Measurements from ENCODE around the gene ABO. TPM values are rescaled to one million over a fixed set of nuclear protein-coding genes. Genes with fewer than 3 reads are reported as not detected.
"Not testable (repeated sequence)": the region's sequence is repeated elsewhere in the genome, so short reads cannot be mapped to it uniquely, and the experiment has no call there.

ABO gene
- total and polyA plus RNA-seq, 8 donors = 2.6 to 7.9 (median 5.0) TPM

DNA sequence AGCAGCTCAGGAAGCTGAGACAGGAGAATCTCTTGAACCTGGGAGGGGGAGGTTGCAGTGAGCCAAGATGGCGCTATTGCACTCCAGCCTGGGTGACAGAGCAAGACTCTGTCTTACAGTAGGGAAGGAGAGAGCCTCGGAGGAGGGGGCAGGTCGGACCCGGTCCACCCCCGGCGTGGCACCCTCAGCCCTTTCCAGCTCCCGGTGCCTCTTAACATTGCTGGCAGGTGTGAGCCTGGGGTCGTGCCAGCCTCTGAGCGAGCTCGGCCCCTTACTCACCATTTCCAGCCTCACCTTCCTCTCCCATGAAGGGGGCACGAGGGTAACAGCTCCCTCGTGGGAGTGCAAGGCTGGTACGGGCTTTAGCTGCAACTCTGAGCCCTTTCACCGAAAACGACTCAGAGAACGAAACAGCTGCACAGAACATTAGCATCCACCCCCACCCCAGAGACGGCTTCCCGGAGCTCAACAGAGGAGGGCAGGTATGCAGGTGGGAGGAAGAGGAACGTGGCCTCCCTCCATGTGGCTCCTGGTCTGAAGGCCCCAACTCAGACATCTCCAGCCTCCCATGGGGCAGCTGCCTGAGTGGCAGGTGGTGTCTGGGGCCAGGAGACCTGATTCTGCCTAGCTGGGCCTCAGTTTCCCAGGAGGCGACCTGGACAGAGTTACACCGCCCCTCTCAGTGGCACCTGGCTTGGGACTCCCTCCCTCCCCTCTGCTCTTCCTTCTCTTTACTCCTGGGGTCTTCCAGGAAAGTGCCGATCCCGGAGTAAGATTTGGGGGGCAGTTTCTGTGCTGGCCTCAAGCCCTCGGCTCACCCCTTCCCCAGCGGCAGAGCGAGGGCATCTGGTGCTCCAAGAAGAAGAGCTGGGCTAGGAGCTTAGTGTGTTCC lies 28.5 kb upstream of the ABO start:
- Histone ChIP-seq H3K36me3 (no peaks in the 10 kb centered on the region), H3K27ac (no peak overlapping the region), H3K27me3 (peaks cover 0 to 26% of the 10 kb centered on the region in 2 donors), H3K4me1 (no peaks in the 10 kb centered on the region), H3K4me3 (no peak overlapping the region), H3K9me3 (no peaks in the 10 kb centered on the region)
- intact Hi-C loops (cut with DNase I) = no loop called here
- DNase-seq (peak in 1 of 4 donors; percentile 68), ATAC-seq (no peak)
- TF ChIP-seq, protein P1, sequence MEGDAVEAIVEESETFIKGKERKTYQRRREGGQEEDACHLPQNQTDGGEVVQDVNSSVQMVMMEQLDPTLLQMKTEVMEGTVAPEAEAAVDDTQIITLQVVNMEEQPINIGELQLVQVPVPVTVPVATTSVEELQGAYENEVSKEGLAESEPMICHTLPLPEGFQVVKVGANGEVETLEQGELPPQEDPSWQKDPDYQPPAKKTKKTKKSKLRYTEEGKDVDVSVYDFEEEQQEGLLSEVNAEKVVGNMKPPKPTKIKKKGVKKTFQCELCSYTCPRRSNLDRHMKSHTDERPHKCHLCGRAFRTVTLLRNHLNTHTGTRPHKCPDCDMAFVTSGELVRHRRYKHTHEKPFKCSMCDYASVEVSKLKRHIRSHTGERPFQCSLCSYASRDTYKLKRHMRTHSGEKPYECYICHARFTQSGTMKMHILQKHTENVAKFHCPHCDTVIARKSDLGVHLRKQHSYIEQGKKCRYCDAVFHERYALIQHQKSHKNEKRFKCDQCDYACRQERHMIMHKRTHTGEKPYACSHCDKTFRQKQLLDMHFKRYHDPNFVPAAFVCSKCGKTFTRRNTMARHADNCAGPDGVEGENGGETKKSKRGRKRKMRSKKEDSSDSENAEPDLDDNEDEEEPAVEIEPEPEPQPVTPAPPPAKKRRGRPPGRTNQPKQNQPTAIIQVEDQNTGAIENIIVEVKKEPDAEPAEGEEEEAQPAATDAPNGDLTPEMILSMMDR (IDR thresholded peaks at IDR 0.05) = no peak

DNA sequence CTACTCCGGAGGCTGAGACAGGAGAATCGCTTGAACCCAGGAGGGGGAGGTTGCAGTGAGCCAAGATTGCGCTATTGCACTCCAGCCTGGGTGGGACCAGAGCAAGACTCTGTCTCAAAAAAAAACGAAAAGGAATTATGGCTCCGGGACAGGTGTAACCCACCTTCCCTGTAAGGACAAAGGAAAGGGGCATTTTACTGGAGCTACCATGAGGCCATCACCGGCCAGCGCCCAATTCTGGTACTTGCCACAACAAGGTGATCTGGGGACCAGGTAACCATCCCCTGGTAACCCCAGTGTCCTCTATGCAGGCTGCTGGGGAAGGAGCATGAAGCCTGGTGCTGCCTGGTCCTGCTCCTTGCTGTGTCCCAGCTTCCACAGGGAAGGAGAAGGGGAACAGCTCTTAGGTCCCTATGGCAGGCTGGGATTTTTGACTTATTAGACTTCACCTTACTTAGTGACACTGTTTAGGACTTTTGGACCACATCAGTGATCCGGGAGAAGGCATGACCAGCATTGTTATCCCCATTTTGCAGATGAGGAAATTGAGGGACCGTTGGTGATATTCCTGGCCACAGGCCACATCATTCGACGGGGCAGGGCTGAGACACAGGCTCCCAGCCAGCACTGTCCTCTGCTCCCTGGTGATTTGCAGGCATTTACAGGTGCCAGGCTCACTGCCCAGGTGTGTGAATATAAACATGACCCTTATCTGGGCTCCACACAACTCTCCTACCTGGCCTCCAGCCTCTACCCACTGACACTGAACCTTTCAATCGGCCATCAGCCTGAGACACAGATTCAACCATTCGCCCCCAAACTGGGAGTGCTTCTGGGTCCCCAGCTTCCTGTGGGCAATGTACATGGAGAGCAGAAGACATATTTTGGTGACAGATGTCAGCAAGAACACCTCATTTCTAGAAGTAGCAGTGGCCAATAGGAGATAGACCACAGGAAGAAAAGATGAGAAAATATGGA lies 26.5 kb upstream of the ABO start:
- DNase-seq = peak in 1 of 4 donors; percentile 38
- intact Hi-C loops (cut with DNase I) = no loop called here
- H3K4me3 ChIP-seq = no peak overlapping the region
- H3K27me3 ChIP-seq = peaks cover 0 to 16% of the 10 kb centered on the region in 2 donors
- TF ChIP-seq, protein P1 (IDR thresholded peaks at IDR 0.05) = no peak
- H3K27ac ChIP-seq = no peak overlapping the region
- ATAC-seq = no peak
- H3K4me1 ChIP-seq = no peaks in the 10 kb centered on the region
- no peaks in the 10 kb centered on the region for H3K36me3 ChIP-seq
- no peaks in the 10 kb centered on the region for H3K9me3 ChIP-seq

DNA sequence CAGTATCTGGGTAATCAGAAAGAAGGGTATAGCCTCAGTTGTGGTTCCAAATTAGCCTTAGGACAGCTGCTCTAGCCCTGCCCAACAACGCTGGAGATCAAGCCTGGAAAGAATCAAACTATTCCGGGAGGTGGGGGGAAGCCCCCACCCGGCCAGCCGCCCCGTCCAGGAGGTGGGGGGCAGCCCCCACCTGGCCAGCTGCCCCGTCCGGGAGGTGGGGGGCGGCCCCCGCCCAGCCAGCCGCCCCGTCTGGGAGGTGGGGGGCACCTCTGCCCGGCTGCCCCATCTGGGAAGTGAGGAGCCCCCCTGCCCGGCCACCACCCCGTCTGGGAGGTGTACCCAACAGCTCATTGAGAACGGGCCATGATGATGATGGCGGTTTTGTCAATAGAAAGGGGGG lies 25.0 kb upstream of the ABO start:
- intact Hi-C loops (cut with DNase I); ATAC-seq; H3K4me1 ChIP-seq; H3K36me3 ChIP-seq; H3K27ac ChIP-seq; H3K4me3 ChIP-seq; H3K9me3 ChIP-seq: not testable (repeated sequence)
- peaks cover 0 to 21% of the 10 kb centered on the region in 2 donors for H3K27me3 ChIP-seq
- peak in 1 of 4 donors; percentile 49 for DNase-seq

DNA sequence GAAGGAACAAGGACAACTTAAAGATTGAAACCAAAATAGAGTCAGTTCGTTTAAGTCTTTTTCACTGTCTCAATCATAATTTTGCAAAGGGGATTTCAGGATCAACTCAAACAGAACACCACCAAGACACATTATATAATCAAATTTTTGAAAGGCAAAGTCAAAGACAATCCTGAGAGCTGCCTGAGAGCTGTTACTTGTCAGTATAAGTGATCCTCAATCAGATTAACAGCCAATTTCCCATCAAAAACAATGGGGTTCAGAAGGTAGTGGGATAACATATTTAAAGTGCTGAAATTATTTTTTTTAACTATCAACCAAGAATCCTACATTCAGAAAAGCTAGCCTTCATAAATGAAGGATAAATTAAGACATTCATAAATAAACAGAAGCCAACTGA lies 19.3 kb upstream of the ABO start:
- Histone ChIP-seq H3K27ac (no peak overlapping the region), H3K36me3 (no peaks in the 10 kb centered on the region), H3K4me1 (no peaks in the 10 kb centered on the region), H3K27me3 (peaks cover 0 to 23% of the 10 kb centered on the region in 2 donors), H3K4me3 (no peak overlapping the region), H3K9me3 (peaks cover 0 to 10% of the 10 kb centered on the region in 2 donors)
- intact Hi-C loops (cut with DNase I) = no loop called here
- DNase-seq (no peak), ATAC-seq (no peak)
- TF ChIP-seq, protein P1 (IDR thresholded peaks at IDR 0.05) = no peak

DNA sequence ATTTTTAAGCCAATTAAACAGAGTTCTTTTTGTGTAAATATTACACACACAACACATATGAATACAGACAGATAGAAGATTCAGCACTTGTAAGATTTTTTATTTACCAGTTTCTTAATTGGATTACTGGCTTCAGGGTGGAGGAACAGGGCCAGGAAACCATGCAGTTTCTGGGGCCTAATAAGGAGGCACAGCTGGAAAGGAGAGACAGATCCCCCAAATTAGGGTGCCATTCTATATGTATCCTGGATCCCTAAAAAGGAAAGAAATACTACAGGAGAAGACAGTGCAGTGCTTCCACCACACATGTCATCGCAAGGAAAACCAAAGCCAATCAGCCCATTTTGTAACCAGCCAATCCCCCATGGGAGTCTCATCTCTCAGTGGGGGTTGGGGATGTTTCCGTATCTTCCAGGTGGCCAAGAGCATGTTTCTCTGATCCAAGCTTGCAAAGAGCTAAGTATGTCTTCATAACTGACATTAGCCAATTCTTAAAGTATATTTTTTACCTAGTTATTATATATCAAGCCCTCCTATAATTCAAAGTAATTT lies 15.8 kb upstream of the ABO start:
- Histone ChIP-seq H3K27me3 (peaks cover 0 to 20% of the 10 kb centered on the region in 2 donors), H3K4me1 (no peaks in the 10 kb centered on the region), H3K9me3 (peaks cover 0 to 19% of the 10 kb centered on the region in 2 donors), H3K4me3 (no peak overlapping the region), H3K27ac (no peak overlapping the region), H3K36me3 (no peaks in the 10 kb centered on the region)
- TF ChIP-seq, protein P1 (IDR thresholded peaks at IDR 0.05) = no peak
- no peak for ATAC-seq
- DNase-seq = no peak
- intact Hi-C loops (cut with DNase I) = no loop called here
